GM18508 (cell line): ENCODE measurements around the gene ALK.

Source experiments
- ATAC-seq: cut with Tn5 transposase; IDR thresholded peaks from one replicate; pipeline ENCODE4 v1.9.1; 2021; ENCODE audit warnings: moderate number of reproducible peaks; ENCODE audit not compliant: insufficient read depth, unreplicated experiment

Gene ALK

DNA sequence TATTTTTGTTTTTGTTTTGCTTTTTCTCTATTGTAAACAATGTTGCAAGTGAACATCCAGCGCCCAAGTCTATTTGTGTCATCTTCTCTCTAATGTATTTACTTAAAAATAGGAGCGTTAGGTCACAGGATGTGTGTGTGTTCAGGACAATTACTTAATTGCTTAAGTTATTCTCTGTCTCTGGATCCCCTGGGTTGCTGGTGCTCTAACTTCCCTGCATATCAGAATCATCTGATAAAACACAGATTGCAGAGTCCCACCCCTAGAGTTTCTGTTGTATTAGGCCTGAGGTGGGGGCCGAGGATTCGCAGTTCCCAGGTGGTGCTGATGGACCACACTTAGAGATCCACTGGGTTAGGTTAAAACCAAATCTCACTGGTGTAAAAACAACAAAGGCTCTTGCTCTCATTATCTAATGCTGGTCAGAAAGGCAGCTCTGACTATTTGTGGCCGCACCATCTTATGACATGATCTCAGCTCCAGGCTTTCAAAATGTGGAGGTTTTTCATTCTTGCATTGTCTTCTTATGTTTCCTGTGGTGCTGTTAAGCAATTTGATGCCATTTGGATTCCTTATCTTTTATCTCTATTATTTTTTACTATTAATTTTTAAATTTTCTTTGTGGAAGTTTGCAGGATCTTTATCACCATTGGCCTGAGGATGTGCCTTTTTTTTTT lies 718.4 kb downstream of the ALK start:
- no peak for ATAC-seq

DNA sequence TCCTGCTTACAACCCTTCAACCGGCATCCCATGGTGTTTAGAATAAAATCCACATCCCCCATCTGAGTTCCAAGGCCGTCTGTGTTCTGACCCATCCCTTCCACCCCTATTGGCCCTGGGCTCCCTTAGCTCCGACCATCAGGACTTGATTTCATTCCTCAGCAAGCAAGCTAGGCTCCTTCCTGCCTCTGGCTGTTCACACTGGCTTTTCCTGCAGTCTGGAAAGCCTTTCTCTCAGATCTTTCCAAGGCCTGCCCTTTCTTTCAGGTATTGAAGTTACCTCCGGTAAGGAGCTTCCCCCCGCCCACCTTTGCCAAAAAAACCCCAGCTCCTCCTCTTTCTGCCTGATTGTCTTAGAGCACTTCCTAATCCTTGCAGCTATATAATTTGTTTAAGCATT lies 719.4 kb downstream of the ALK start:
- ATAC-seq = no peak

DNA sequence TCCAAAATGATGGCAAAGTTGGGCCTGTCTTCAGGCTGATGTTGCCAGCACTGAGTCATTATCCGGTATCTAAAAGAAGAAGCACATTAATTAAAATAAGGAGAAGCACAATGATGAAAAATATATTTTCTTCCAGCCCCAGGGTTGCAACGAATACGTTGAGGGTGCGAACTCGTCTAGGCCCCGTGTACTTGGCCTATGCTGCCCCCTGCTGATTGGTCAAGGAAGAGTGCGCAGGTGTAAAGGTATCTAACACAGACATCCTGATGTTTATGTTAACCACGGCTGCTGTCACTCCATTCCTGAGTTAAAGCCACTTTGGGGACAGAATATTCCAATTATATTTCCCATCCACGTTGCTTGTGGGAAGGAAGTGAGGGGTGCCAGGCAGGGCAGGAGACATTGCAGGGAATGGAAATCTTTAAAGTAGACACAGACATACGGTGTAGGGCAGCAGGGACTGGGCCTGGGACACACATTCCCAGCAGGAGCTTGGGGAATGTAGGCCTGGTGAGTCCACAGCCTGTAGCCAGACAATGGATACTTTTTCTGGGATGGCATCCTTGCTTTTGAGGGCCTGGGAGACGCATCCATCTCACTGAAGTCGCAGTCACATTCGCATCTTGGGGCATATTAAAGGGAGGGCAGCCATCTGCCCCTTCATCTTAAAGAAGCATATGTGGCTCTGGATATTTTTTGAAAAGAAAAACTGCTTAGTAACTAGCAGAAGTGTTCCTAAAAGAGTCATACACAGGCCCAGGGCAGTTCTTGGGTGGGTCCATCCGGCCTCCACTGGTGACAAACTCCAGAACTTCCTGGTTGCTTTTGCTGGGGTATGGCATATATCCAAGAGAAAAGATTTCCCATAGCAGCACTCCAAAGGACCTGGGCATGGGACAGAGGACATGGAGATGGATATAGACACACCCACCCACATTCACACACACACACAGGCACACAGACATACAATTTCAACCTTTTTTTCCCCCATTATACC lies 724.3 kb downstream of the ALK start:
- no peak for ATAC-seq

DNA sequence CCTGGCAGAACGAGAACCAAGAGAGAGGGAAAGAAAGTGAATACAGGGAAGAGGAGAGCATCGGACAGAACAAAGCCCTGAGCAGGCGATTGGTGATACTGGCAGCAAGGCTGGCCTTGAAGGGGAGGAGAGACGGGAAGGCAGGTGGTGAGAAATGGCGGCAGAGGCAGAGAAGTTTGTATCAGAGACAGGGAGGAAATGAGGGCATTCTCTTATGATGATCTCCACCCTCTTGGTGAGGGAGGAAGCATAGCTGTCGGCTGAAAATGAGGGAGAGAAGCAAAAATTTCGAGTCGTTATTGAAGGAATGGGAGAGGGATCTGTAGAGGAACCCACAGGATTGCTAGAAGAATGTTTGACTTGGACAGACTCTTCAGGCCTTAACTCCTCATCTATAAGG lies 725.6 kb downstream of the ALK start:
- ATAC-seq = no peak

DNA sequence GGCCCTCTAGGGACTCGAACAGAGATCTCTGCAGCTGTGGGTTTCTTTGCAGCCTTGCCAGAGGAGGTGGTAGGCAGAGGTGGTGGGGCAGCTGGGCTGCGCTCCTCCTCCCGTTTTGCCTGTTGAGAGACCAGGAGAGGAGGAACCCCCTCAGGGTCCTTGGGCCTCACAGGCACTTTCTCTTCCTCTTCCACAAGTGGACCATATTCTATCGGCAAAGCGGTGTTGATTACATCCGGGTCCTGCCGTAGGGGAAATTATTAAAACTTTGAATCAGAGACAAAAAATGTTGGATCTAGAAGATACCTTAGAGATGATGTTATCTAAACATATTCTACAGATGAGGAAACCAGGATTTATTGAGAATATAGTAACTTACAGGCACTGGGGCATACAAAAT lies 727.7 kb downstream of the ALK start:
- ATAC-seq = no peak

DNA sequence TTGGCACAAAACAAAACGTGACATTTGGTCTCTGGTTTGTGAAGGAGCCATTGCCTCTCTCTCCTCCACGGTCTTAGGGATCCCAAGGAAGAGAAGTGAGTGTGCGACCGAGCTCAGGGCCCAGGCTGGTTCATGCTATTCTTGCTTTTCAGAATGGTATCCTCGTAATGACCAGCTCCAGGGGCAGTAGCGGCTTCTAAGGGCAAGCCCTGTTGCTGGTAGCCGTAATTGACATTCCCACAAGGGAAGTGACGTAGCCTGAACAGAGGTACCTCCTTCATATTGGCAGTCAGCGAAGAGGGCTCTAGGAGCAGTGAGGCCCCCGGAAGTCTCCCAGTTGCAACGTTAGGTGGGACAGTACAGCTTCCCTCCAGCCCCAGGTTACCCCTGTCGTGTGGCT lies 728.3 kb downstream of the ALK start:
- no peak for ATAC-seq

DNA sequence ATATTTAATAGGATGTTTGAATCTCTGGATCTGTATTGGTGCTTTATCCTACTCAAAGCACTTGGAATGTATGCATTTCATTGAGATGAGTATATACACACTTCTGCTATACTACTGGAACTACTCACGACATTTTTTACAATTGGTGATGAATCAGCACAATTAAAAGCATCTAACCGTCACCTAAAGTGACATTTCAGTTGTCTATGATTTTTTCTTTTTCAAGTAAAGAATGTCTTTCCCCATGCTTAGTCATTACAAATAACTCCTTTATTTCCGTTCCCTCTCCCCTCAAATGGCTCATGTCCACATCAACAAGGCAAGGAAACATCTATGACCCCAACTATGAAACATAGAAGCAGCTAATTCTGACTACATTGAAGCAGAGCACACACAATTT lies 728.9 kb downstream of the ALK start:
- no peak for ATAC-seq

DNA sequence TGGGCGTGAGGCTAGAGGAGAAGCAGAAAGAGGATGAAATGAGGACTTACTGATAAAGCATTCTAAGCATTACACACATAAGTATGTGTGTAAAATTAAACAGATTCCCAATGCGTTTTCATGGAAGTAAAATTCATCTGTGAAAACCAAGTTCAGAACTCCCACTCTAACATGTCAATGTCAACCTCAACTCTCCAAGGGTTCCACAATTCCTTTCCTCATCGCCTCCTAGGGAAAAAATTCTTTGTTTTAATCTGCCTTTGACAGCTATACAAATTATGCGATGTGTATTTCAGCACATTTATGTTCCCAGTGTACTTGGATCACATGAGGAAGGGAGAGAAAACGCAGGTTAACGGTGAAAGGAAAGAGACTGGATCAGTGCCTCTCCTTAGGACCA lies 729.6 kb downstream of the ALK start:
- no peak for ATAC-seq

DNA sequence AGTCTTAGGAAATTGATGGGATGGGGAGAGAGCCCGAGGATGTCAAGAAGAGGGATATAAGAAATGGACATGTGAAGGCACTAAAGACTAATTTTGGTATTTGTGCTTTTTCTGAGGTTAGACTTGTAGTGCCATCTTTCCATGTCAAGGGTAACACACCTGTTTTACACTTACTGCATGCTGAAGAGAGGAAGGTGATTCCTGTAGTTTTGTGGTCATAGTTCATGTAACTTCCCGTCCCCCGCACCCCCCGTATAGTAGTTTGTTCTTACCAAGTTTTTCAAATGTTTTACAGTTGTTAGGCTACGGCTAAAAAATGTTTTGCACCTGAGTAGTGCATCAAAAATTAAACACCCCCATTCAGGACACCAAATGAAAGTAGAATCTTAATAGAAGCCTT lies 732.3 kb downstream of the ALK start:
- no peak for ATAC-seq

DNA sequence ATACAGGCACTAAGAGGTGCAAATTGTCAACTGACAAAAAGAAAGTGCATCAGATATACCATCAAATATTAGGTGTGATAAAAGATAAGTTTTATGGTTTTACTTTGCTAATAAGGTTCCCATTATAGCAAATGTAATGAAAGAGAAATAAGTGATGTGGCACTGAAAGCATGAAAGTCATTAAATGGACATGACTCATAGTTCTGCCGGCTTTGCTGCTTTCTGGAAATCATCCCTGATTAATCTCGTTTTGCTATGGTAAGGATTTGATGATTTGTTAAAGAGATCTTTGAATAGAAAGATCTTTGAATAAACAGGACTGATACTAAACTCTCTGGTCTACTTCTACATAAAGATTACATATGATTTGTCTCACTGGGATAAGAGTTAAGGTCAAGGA lies 733.5 kb downstream of the ALK start:
- no peak for ATAC-seq

DNA sequence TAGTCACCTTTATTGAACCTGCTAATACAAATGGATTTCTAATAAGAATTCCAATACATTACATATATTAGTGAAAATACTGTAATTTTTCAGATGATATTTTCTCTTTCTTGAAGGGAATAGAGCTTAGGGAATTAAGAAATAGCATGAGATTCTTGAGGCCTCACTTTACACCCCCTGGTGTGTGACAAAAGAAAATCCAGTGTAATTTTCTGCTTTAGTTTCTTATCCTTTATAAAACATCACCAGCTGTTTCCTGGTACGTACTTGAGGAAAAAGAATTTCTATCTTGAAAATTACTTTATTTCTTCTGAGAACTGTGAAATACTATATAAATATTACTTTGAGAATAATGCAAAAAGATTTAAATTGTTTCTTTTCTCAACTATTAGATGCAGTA lies 734.6 kb downstream of the ALK start:
- ATAC-seq = no peak

DNA sequence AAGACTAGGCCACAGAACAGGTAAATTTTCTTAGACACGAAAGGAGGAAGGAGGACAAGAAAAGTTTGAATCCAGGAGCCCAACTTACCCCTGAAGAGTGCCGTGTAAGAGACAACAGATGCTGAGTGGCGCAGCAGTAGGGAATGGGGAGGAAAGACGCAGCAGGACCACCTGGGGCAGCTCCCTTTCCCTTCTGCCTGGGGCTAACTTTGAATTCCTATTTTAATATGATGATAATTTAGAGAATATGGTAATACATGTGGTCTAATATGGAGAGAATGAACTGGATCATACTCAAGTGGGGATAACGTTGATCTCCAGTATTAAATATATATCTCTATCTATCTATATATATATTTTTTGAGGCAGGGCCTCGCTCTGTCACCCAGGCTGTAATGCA lies 736.9 kb downstream of the ALK start:
- ATAC-seq = no peak

DNA sequence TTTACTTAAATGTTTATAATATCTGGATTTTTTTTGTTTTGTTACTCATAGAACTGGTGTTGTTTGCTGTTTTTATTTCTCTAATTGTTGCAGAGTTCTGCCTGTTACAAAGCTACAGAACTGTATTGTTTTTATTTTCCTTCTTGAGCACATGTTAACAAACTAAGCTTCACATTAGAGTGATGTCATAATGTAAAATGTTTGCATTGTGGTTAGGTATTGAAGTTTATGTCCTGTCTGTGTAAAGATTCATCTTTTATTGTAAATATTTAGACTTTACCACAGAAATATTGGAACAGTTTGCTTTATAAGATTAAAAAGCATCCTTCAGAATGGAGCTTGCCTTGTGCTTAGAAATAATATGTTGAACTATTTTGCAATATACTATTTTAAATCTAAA lies 738.5 kb downstream of the ALK start:
- ATAC-seq = no peak

DNA sequence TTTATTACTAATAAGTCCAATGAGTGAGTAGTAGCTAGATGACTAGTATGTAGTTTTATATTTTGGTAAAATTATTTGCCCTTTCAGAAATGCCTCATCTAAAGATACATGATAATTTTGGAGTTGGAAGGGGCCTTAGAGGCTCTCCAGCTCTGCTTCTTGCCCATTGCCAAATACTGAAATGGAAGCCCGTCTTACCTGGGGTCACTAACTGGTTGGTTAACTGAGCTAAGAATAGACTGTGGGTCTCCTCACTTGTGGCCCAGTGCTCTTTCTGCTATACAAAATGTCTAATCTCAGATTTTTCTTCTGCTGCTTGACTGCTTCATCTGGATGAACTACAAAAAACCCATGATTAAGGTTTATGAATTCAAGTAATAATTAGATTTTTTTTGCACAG lies 739.1 kb downstream of the ALK start:
- ATAC-seq = no peak

DNA sequence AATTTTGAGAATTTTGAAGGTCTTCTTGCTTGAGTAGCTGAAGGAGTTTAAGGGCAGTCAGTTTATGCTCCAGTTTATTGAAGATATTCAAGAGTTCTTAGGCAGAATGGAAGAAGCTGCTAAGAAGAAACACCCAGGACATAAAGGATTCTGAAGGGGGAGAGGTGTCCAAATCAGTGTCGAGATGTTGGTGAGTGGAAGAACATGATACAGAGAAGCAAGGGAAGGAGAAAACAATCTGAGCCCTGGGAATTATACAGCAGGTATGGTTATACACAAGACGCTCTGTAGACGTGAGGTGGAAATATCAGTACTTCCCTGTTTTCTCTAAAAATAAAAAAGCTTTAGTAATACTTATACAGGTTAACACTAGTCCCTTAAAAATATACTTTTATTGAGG lies 746.0 kb downstream of the ALK start:
- no peak for ATAC-seq

DNA sequence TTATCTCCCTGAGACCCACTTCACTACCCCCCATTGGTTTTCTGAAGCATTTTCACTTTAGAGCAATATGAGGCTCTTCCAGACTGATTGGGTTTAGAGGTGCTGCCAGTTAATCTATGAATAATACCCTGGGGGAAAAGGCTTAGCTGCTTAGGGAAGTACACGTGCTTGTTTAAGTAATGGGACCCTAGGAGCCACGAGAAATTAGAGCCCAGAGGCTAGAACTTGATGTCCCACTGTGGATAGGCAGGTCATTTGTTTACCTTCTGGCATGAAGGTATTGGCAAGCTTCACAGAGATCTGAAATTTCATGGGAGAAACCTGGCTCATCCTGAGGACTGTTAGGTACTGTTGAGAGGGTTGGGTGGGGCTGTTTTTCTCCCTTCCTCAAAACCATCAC lies 746.4 kb downstream of the ALK start:
- no peak for ATAC-seq

DNA sequence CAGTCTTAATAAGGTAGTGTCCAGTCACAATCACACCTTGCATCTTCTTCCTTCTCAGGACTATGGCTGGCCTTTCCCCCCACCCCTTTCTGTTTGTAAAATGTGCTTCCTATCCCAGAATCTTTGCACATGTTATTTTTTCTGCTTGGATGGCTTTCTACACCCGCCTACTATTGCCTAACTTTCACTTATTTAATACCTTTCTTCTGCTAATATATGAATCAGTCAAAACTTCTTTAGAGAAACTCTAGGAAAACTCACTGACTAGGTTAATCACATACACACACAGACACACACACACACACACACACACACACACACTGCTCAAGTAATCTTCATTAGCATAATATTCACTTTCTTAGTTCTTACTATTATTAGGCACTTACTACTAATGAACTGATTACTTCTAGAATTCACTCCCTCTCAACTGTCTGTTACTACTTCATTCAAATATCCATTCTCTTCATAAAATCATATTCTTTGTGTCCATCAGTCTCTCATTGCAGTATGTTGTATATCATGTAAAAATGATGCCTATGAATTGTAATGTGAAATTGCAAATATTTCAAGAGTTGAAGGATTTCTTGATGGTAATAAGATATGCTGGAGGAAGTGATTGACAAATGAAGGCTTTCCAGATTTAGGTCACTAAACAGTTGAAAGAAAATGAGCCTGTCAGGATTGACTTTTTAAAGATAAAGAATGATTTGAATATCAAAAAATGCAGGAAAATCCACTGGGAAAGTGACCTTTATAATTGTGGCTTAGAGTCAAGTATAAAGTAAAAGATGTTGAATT lies 754.9 kb downstream of the ALK start:
- ATAC-seq = no peak

DNA sequence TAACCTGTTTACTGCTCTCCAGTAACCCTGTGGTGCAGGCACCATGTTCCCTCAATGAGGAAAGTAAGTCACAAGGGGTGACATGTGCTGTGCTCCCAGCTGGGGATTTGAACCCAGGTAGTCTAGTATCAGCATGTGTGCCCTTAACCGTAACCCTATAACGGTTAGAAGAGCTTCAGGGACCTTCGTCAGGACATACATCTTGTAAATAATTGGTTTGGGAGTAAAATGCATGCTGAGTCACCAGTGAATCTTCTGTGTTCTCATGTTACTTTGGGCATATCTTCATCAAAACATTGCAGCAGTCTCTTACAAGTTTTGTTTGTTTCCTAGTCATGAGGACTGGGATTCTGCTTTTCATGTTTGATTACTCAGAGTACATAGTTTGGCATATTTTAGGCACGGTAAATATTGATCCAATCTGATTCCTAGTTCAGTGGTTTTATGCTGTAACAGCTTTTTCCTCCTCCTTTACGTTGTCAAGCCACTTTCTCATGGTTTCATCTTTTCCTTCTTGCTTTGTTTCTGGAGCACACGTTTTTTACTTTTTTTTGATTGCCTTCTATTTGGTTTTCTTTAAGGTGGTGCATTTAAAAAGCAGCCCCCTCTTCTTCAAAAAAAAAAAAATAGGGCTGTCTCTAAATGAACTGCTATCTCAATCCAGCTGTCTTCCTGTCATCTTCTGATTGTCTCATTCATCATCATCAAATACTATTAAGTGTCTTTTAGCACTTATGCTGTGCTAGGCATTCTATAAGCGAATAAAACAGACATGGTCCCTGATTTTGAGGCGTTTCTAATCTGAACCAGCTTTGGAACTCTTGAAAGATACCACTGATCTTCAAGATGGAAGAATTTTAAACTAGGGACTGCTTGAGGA lies 755.8 kb downstream of the ALK start:
- ATAC-seq = no peak

DNA sequence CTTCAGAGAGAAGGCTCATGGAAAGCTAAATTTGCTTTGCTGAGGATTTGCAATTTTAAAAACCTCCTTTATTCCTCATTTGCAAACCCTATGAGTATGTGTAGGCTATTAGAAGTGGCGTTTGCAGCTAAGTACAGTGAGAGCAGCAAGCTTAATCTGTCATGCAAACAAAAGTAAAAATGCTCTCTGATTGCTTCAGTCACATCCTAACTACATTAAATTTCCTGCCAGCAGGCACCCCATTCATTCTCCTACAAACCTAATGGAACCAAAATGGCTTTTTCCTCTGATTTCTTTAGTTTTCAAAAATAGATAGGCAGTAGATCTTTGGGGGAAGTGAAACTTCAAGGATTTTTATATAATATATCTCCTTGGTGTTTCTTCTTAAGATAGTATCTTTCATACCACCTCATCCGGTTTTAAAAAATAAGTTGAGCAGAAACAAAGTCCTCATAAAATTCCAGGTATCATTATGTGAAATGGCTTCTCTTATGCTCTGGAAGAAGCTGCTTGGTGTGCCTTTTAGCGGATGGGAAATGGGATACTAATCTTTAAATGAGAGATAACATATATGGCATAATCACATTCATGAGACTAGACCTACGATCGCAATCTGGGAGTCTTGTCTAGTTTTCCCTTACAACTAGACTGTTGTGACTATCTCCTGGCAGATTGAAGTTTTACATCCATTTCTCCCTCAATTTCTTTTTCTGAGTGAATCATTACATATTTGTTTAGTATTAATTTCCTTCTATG lies 757.1 kb downstream of the ALK start:
- ATAC-seq = no peak
